HepG2 (cell line): ENCODE results near the gene SRSF3. TPM values are rescaled to one million over a fixed set of nuclear protein-coding genes. Genes with fewer than 3 reads are reported as not detected.

Source experiments
- ATRX ChIP-seq: sonication (generic); formaldehyde crosslinking; IDR thresholded peaks from 2 replicates; pipeline ENCODE4 v1.4.0; 2020; ENCODE audit warnings: missing genetic modification reagents, borderline replicate concordance
- CHD2 ChIP-seq: IDR thresholded peaks from 2 replicates; pipeline ENCODE4 v1.6.1; 2011; ENCODE audit warnings: low read depth, low read length, improper control_type of control experiment
- FIP1L1 ChIP-seq: fragments of 200-400 bp; formaldehyde crosslinking; IDR thresholded peaks from 2 replicates; pipeline ENCODE4 v1.6.1; 2018; ENCODE audit warnings: low read depth, mild to moderate bottlenecking, low read length, moderate library complexity, borderline replicate concordance; ENCODE audit not compliant: insufficient read depth
- IRF1 ChIP-seq: sonication (generic); formaldehyde crosslinking; IDR thresholded peaks from 2 replicates; pipeline ENCODE4 v1.4.0; 2020; ENCODE audit warnings: low read depth, mild to moderate bottlenecking, missing genetic modification reagents
- NKX3-1 ChIP-seq: sonication (generic); formaldehyde crosslinking; IDR thresholded peaks from 2 replicates; pipeline ENCODE4 v1.5.0; 2020; ENCODE audit warnings: missing genetic modification reagents
- NR1H2 ChIP-seq: sonication (generic); formaldehyde crosslinking; IDR thresholded peaks from 2 replicates; pipeline ENCODE4 v1.8.1; 2022; ENCODE audit warnings: low read depth, missing genetic modification reagents, borderline replicate concordance
- NR2F2 ChIP-seq: IDR thresholded peaks from 2 replicates; pipeline ENCODE4 v1.6.1; 2012; ENCODE audit warnings: low read depth, inconsistent platforms, borderline replicate concordance
- PITX1 ChIP-seq: sonication (generic); formaldehyde crosslinking; IDR thresholded peaks from 2 replicates; pipeline ENCODE4 v1.5.1; 2020; ENCODE audit warnings: mild to moderate bottlenecking, missing genetic modification reagents
- SRSF4 ChIP-seq: fragments of 200-400 bp; formaldehyde crosslinking; IDR thresholded peaks from one replicate; pipeline ENCODE4 v1.6.1; 2018; ENCODE audit warnings: mild to moderate bottlenecking, low read depth, low read length, moderate library complexity; ENCODE audit not compliant: poor library complexity, severe bottlenecking
- ZBED4 ChIP-seq: sonication (generic); formaldehyde crosslinking; IDR thresholded peaks from 2 replicates; pipeline ENCODE4 v1.4.0; 2020; ENCODE audit warnings: missing genetic modification reagents, borderline replicate concordance
- ZNF230 ChIP-seq: sonication (generic); formaldehyde crosslinking; IDR thresholded peaks from 2 replicates; pipeline ENCODE4 v1.4.0; 2020; ENCODE audit warnings: mild to moderate bottlenecking, missing genetic modification reagents
- ZNF660 ChIP-seq: sonication (generic); formaldehyde crosslinking; IDR thresholded peaks from 2 replicates; pipeline ENCODE4 v1.5.1; 2020; ENCODE audit warnings: mild to moderate bottlenecking, low read depth, missing genetic modification reagents, borderline replicate concordance
- ZNF713 ChIP-seq: sonication (generic); formaldehyde crosslinking; IDR thresholded peaks from 2 replicates; pipeline ENCODE4 v1.4.0; 2020; ENCODE audit warnings: mild to moderate bottlenecking, missing genetic modification reagents
- ZSCAN21 ChIP-seq: sonication (generic); formaldehyde crosslinking; IDR thresholded peaks from 2 replicates; pipeline ENCODE4 v1.8.0; 2022; ENCODE audit warnings: mild to moderate bottlenecking, missing genetic modification reagents, moderate library complexity, borderline replicate concordance
- polyA plus RNA-seq, 8 experiments: library from polyadenylated mRNA; depleted of rRNA in 3 of 8; stranded (reverse) in 7 of 8; unstranded in 1 of 8; fragments of >200 nt; fragmentation: Illumina TruSeq in 4 of 8; extraction: Trizol in 4 of 8; gene quantifications; 2 replicates each; pipeline versions ENCODE4 v1.2.1 to v1.2.3, GENCODE V29; 2011 to 2016; ENCODE audit warnings: low read depth in 4 of 8, missing spikeins in 1 of 8, mixed read lengths in 1 of 8; ENCODE audit not compliant: insufficient read depth in 1 of 8
- total RNA-seq, 5 experiments: library from RNA; depleted of rRNA; stranded (reverse); fragments of >200 nt; fragmentation: Illumina TruSeq; extraction: Trizol; gene quantifications; 2 replicates each; pipeline ENCODE4 v1.2.3, GENCODE V29; 2016; ENCODE audit warnings: low read depth in 1 of 5
- TF ChIP-seq, protein P1 (sequence below): sonication (generic); formaldehyde crosslinking; IDR thresholded peaks from 2 replicates; pipeline ENCODE4 v1.9.0; 2021; ENCODE audit warnings: missing genetic modification reagents, mild to moderate bottlenecking, borderline replicate concordance
- TF ChIP-seq, protein P2 (sequence below): sonication (generic); formaldehyde crosslinking; IDR thresholded peaks from 2 replicates; pipeline ENCODE4 v1.5.0; 2020; ENCODE audit warnings: missing genetic modification reagents
- TF ChIP-seq, protein P3 (sequence below): sonication (generic); formaldehyde crosslinking; IDR thresholded peaks from 2 replicates; pipeline ENCODE4 v1.5.0; 2020; ENCODE audit warnings: missing genetic modification reagents, mild to moderate bottlenecking, borderline replicate concordance
- TF ChIP-seq, protein P4 (sequence below): sonication (generic); formaldehyde crosslinking; IDR thresholded peaks from 2 replicates; pipeline ENCODE4 v1.4.0; 2020; ENCODE audit warnings: missing genetic modification reagents

SRSF3 gene
- total and polyA plus RNA-seq, 2 of the 13 experiments (the other 11 are each of a cell fraction or from before 2014, with no cell fraction given), result 206 to 684 TPM

DNA sequence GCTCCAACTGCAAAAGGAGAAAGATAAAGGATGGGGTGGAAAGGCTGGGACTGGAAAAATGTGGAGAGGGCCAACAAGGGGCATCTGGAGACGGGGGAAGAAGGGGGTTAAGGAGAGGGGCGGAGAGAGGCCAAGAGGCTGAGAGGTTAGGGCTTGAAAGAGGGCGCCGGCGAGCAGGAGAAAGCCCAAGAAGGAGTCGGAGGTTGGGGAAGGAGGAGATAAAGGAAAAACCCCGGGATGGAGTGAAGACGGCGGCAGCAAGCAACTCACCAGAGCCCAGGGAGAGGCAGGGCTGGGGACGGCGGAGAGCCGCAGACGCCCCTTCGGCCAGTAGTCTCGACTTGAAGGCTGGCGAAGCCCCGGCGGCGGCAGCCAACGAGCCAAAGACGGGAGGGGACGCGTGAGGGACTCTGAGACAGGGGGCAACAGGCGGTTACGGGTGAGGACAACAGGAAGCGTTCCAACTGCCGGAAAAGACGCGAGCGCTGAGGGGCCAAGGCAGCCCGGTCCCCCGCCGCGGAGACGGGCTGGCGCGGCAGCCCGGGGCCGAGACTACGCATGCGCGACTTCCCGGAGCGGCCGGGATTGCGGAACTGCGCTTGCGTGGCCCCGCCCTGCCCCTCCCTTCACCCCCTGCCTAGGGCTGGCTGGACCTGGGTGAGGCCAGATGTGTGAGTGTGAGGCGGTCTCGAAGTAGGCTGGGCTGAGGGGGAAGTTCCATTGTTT is 47.1 kb upstream of the SRSF3 start, which contains the start of gene STK38 (continued):
- TF ChIP-seq, protein P1, sequence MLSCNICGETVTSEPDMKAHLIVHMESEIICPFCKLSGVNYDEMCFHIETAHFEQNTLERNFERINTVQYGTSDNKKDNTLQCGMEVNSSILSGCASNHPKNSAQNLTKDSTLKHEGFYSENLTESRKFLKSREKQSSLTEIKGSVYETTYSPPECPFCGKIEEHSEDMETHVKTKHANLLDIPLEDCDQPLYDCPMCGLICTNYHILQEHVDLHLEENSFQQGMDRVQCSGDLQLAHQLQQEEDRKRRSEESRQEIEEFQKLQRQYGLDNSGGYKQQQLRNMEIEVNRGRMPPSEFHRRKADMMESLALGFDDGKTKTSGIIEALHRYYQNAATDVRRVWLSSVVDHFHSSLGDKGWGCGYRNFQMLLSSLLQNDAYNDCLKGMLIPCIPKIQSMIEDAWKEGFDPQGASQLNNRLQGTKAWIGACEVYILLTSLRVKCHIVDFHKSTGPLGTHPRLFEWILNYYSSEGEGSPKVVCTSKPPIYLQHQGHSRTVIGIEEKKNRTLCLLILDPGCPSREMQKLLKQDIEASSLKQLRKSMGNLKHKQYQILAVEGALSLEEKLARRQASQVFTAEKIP (CRISPR knock-in tag), result no peak
- TF ChIP-seq ZBED4 (CRISPR knock-in tag) (peak; percentile 79), ZNF713 (CRISPR knock-in tag) (no peak), ATRX (CRISPR knock-in tag) (no peak), NR1H2 (CRISPR knock-in tag) (no peak), NR2F2 (no peak), IRF1 (no peak), FIP1L1 (no peak), ZNF230 (CRISPR knock-in tag) (peak; percentile 92; the same call in 1 of the 2 replicates), ZNF660 (CRISPR knock-in tag) (no peak), CHD2 (no peak), PITX1 (peak; percentile 79), NKX3-1 (CRISPR knock-in tag) (peak; percentile 67; the same call in 1 of the 2 replicates), SRSF4 (no peak), ZSCAN21 (peak; percentile 80; the same call in 1 of the 2 replicates)
- TF ChIP-seq, protein P2, sequence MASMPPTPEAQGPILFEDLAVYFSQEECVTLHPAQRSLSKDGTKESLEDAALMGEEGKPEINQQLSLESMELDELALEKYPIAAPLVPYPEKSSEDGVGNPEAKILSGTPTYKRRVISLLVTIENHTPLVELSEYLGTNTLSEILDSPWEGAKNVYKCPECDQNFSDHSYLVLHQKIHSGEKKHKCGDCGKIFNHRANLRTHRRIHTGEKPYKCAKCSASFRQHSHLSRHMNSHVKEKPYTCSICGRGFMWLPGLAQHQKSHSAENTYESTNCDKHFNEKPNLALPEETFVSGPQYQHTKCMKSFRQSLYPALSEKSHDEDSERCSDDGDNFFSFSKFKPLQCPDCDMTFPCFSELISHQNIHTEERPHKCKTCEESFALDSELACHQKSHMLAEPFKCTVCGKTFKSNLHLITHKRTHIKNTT, result 0 out of 2 replicates have a peak, but pooled peaks have one; percentile 58
- TF ChIP-seq, protein P3, sequence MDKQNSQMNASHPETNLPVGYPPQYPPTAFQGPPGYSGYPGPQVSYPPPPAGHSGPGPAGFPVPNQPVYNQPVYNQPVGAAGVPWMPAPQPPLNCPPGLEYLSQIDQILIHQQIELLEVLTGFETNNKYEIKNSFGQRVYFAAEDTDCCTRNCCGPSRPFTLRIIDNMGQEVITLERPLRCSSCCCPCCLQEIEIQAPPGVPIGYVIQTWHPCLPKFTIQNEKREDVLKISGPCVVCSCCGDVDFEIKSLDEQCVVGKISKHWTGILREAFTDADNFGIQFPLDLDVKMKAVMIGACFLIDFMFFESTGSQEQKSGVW (CRISPR knock-in tag), result no peak
- TF ChIP-seq, protein P4, sequence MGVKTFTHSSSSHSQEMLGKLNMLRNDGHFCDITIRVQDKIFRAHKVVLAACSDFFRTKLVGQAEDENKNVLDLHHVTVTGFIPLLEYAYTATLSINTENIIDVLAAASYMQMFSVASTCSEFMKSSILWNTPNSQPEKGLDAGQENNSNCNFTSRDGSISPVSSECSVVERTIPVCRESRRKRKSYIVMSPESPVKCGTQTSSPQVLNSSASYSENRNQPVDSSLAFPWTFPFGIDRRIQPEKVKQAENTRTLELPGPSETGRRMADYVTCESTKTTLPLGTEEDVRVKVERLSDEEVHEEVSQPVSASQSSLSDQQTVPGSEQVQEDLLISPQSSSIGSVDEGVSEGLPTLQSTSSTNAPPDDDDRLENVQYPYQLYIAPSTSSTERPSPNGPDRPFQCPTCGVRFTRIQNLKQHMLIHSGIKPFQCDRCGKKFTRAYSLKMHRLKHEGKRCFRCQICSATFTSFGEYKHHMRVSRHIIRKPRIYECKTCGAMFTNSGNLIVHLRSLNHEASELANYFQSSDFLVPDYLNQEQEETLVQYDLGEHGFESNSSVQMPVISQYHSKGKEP (CRISPR knock-in tag), result no peak
